ENCODE data around the gene GCNT1. TPM values are rescaled to one million over a fixed set of nuclear protein-coding genes. Genes with fewer than 3 reads are reported as not detected.
"Not testable (repeated sequence)": the region's sequence is repeated elsewhere in the genome, so short reads cannot be mapped to it uniquely, and the experiment has no call there.

GCNT1 gene
- total and polyA plus RNA-seq, 12 donors, result 0.66 to 8.1 (median 1.9) TPM

DNA sequence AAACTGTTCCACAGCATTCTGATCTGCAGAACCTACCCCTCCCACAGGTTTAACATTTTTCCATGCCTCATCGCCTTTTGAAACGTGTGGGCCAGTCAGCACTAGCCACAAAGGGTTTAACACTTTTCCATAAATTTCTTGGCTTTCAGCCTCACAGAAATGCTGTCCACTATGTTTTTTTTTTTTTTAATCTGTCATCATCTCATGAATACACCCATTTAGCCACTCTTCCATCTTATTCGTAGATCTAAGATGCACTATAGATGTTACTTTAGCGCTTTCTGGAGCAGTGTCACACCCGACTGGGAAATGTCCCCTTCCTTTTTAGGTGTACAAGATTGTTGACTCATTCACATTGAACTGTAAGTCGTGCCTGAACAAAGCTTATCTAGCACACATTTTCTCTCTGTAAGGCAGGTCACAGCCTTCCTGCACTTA, 62.3 kb downstream of the GCNT1 start:
- Histone ChIP-seq H3K4me1 (no peaks in the 10 kb centered on the region), H3K4me3 (no peak overlapping the region), H3K36me3 (peaks cover 0 to 3% (median 0%) of the 10 kb centered on the region in 9 donors), H3K27ac (no peak overlapping the region), H3K27me3 (no peaks in the 10 kb centered on the region), H3K9me3 (no peaks in the 10 kb centered on the region)
- DNase-seq (no peak), ATAC-seq (no peak)
- TF ChIP-seq, protein P1, sequence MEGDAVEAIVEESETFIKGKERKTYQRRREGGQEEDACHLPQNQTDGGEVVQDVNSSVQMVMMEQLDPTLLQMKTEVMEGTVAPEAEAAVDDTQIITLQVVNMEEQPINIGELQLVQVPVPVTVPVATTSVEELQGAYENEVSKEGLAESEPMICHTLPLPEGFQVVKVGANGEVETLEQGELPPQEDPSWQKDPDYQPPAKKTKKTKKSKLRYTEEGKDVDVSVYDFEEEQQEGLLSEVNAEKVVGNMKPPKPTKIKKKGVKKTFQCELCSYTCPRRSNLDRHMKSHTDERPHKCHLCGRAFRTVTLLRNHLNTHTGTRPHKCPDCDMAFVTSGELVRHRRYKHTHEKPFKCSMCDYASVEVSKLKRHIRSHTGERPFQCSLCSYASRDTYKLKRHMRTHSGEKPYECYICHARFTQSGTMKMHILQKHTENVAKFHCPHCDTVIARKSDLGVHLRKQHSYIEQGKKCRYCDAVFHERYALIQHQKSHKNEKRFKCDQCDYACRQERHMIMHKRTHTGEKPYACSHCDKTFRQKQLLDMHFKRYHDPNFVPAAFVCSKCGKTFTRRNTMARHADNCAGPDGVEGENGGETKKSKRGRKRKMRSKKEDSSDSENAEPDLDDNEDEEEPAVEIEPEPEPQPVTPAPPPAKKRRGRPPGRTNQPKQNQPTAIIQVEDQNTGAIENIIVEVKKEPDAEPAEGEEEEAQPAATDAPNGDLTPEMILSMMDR (IDR thresholded peaks at IDR 0.05), result no peak
- WGBS, 2 donors, result 73 to 74% methylated on average over 6 of the region's 6 CpGs
- intact Hi-C loops (cut with DNase I), result no loop called here

DNA sequence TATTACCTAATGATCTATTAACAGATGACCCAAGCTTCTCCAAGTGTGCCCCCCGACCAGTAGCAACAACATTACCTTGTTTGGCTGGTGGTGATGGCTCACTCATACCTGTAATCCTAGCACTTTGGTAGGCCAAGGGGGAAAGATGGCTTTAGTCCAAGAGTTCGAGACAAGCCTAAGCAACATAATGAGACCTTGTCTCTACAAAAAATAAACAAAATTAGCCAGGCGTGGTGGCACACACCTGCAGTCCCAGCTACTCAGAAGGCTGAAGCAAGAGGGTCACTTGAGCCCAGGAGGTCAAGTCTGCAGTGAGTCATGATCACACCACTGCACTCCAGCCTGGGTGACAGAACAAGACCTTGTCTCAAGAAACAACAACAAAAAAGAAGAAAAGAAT, 62.9 kb downstream of the GCNT1 start:
- peaks cover 0 to under 1% (median 0%) of the 10 kb centered on the region in 11 donors for H3K9me3 ChIP-seq
- no peak for ATAC-seq
- WGBS, 2 donors, result 88 to 91% methylated on average over 3 of the region's 3 CpGs

DNA sequence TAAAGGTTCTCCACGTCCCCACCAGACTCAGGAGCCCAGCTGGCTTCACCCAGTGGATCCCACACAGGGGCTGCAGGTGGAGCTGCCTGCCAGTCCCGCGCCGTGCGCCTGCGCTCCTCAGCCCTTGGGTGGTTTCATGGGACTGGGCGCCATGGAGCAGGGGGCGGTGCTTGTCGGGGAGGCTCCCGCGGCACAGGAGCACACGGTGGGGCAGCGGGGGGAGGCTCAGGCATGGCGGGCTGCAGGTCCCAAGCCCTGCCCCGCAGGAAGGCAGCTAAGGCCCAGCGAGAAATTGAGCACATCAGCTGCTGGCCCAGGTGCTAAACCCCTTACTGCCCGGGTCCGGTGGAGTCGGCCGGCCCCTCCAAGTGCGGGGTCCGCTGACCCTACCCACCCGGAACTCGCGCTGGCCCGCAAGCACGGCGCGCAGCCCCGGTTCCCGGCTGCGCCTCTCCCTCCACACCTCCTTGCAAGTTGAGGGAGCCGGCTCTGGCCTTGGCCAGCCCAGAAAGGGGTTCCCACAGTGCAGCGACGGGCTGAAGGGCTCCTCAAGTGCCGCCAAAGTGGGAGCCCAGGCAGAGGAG, 64.7 kb downstream of the GCNT1 start:
- H3K9me3 ChIP-seq, result peaks cover 0 to 14% (median 0%) of the 10 kb centered on the region in 11 donors
- ATAC-seq; H3K4me1 ChIP-seq; DNase-seq; H3K4me3 ChIP-seq; intact Hi-C loops (cut with DNase I); H3K27me3 ChIP-seq; H3K27ac ChIP-seq; H3K36me3 ChIP-seq: not testable (repeated sequence)
- 92 to 93% methylated on average over 34 to 36 of the region's 36 CpGs for WGBS, 2 donors

More for the DNA sequence above, 62.9 kb downstream of the GCNT1 start:
- Histone ChIP-seq H3K36me3 (peaks cover 0 to under 1% (median 0%) of the 10 kb centered on the region in 9 donors), H3K4me3 (no peak overlapping the region), H3K27ac (no peak overlapping the region), H3K4me1 (no peaks in the 10 kb centered on the region), H3K27me3 (no peaks in the 10 kb centered on the region)
- TF ChIP-seq, protein P1 (IDR thresholded peaks at IDR 0.05), result no peak
- DNase-seq, result no peak
- intact Hi-C loops (cut with DNase I), result no loop called here

DNA sequence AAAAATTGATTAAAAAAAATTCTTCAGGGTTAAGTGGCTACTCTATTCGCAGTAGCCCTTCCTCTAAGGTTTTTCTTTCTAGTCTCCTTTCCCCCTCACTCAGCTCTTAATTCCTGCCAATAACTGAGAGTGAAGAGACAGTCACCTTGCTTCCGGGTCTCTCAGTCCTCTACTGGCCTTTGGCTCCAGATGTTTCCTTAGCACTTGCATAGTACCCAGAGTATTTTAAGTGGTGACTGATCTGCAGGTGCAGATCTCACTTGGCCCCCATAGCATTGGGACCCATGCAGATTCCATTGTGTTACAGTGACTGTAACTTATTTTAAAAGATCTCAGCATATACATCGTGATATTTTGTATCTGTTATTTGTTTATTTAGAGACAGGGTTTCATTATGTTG, 66.2 kb downstream of the GCNT1 start:
- Histone ChIP-seq H3K4me1 (peaks cover 0 to 8% (median 0%) of the 10 kb centered on the region in 9 donors), H3K9me3 (peaks cover 0 to 17% (median 0%) of the 10 kb centered on the region in 11 donors), H3K27ac (no peak overlapping the region), H3K36me3 (no peaks in the 10 kb centered on the region), H3K27me3 (no peaks in the 10 kb centered on the region), H3K4me3 (no peak overlapping the region)
- DNase-seq (no peak), ATAC-seq (no peak)
- intact Hi-C loops (cut with DNase I), result no loop called here
- TF ChIP-seq, protein P1 (IDR thresholded peaks at IDR 0.05), result no peak
- 71 to 75% methylated on average over 3 of the region's 3 CpGs for WGBS, 2 donors

DNA sequence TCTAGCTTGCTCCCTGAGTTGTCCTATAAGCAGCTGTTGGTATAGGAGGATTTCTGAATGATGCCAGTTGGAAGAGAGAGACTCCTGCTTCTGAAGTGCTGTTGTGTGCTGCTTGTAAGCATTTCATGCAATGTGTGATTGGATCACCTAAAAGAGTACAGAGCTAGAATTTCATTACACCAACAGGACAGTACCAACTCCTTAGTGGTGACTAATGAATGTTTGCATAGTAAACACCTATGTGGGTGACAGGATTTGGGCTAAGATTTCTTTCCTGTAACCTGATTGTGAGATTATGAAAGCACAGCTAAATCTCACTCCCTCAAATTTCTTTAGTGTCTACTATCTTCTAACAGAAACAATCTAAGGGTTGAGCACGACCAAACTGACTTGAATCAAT, 67.0 kb downstream of the GCNT1 start:
- Histone ChIP-seq H3K4me3 (no peak overlapping the region), H3K4me1 (peaks cover 0 to 16% (median 0%) of the 10 kb centered on the region in 9 donors), H3K36me3 (no peaks in the 10 kb centered on the region), H3K27ac (no peak overlapping the region), H3K27me3 (no peaks in the 10 kb centered on the region), H3K9me3 (peaks cover 0 to 17% (median 0%) of the 10 kb centered on the region in 11 donors)
- 48 to 59% methylated on average over 1 of the region's 1 CpG for WGBS, 2 donors
- DNase-seq (no peak), ATAC-seq (no peak)
- TF ChIP-seq, protein P1 (IDR thresholded peaks at IDR 0.05), result no peak
- intact Hi-C loops (cut with DNase I), result no loop called here
